Activated CD8-positive, alpha-beta memory T cell treated with anti-CD3 and anti-CD28 coated beads for 48 hours (primary cell): Measurements from ENCODE around the gene CNN2.

Experiments used
- DNase-seq, 3 experiments: peaks; one replicate each; pipeline ENCODE4 v3.0.0-alpha.2; 2020; ENCODE audit warnings: low read depth in 2 of 3, low spot score in 2 of 3

CNN2 gene

GRCh38 chr19:1080360-1081161 is 54.2 kb downstream of the CNN2 start:
- DNase-seq, result no peak

- DNase-seq, result no peak
Measured at GRCh38 chr19:1081301-1082164, 55.1 kb downstream of the CNN2 start.

- DNase-seq, result peak in 1 of 3 experiments; percentile 57
Measured at GRCh38 chr19:1082165-1082927, 55.9 kb downstream of the CNN2 start.

GRCh38 chr19:1082928-1083816 is 56.8 kb downstream of the CNN2 start:
- no peak for DNase-seq

GRCh38 chr19:1084024-1084868 is 57.8 kb downstream of the CNN2 start:
- no peak for DNase-seq

- DNase-seq, result no peak
Measured at GRCh38 chr19:1085053-1085658, 58.7 kb downstream of the CNN2 start.

- no peak for DNase-seq
Measured at GRCh38 chr19:1085676-1086442, 59.5 kb downstream of the CNN2 start.

GRCh38 chr19:1086613-1087012 is 60.2 kb downstream of the CNN2 start:
- no peak for DNase-seq

- no peak for DNase-seq
Measured at GRCh38 chr19:1087813-1088415, 61.5 kb downstream of the CNN2 start.

- DNase-seq, result no peak
Measured at GRCh38 chr19:1088416-1089010, 62.1 kb downstream of the CNN2 start.
